Measurements from ENCODE around the gene TRAPPC3L. TPM values are rescaled to one million over a fixed set of nuclear protein-coding genes. Genes with fewer than 3 reads are reported as not detected.

TRAPPC3L gene
- total RNA-seq, 2 donors from 2014 or later, result 3.5 TPM; not detected in 1

GRCh38 chr6:116492331-116493067, 53.0 kb downstream of the TRAPPC3L start:
- no peaks in the 10 kb centered on the region for H3K9me3 ChIP-seq (ENCODE audit: control insufficient read depth, low read length, poor library complexity, severe bottlenecking)
- no peak overlapping the region for H3K27ac Mint-ChIP-seq
- no peaks in the 10 kb centered on the region for H3K4me1 Mint-ChIP-seq
- no peak overlapping the region for H3K4me3 Mint-ChIP-seq
- ATAC-seq (no peak), DNase-seq (no peak)
- peaks cover 10% of the 10 kb centered on the region for H3K36me3 Mint-ChIP-seq (ENCODE audit: low read depth)
- H3K27me3 Mint-ChIP-seq, result peaks cover 11% of the 10 kb centered on the region

GRCh38 chr6:116491610-116492330, 53.7 kb downstream of the TRAPPC3L start:
- H3K9me3 ChIP-seq (ENCODE audit: control insufficient read depth, low read length, poor library complexity, severe bottlenecking), result no peaks in the 10 kb centered on the region
- no peak overlapping the region for H3K4me3 Mint-ChIP-seq
- no peaks in the 10 kb centered on the region for H3K4me1 Mint-ChIP-seq
- H3K27ac Mint-ChIP-seq, result no peak overlapping the region
- DNase-seq (no peak), ATAC-seq (no peak)
- peaks cover 10% of the 10 kb centered on the region for H3K36me3 Mint-ChIP-seq (ENCODE audit: low read depth)
- H3K27me3 Mint-ChIP-seq, result peaks cover 14% of the 10 kb centered on the region

GRCh38 chr6:116485559-116486184, 59.8 kb downstream of the TRAPPC3L start:
- Mint-ChIP-seq H3K27me3 (peaks cover 36% of the 10 kb centered on the region), H3K27ac (no peak overlapping the region), H3K4me3 (no peak overlapping the region), H3K4me1 (no peaks in the 10 kb centered on the region), H3K36me3 (ENCODE audit: low read depth) (peaks cover 13% of the 10 kb centered on the region)
- no peaks in the 10 kb centered on the region for H3K9me3 ChIP-seq (ENCODE audit: control insufficient read depth, low read length, poor library complexity, severe bottlenecking)
- DNase-seq (no peak), ATAC-seq (no peak)

GRCh38 chr6:116483616-116484015, 61.9 kb downstream of the TRAPPC3L start:
- Mint-ChIP-seq H3K4me3 (no peak overlapping the region), H3K27ac (no peak overlapping the region), H3K36me3 (ENCODE audit: low read depth) (peaks cover 7% of the 10 kb centered on the region), H3K4me1 (no peaks in the 10 kb centered on the region), H3K27me3 (peaks cover 40% of the 10 kb centered on the region)
- DNase-seq (no peak), ATAC-seq (no peak)
- no peaks in the 10 kb centered on the region for H3K9me3 ChIP-seq (ENCODE audit: control insufficient read depth, low read length, poor library complexity, severe bottlenecking)

GRCh38 chr6:116482780-116483179, 62.7 kb downstream of the TRAPPC3L start:
- ATAC-seq (no peak), DNase-seq (no peak)
- H3K4me1 Mint-ChIP-seq, result no peaks in the 10 kb centered on the region
- no peak overlapping the region for H3K27ac Mint-ChIP-seq
- H3K27me3 Mint-ChIP-seq, result peaks cover 39% of the 10 kb centered on the region
- no peaks in the 10 kb centered on the region for H3K9me3 ChIP-seq (ENCODE audit: control insufficient read depth, low read length, poor library complexity, severe bottlenecking)
- peaks cover 7% of the 10 kb centered on the region for H3K36me3 Mint-ChIP-seq (ENCODE audit: low read depth)
- H3K4me3 Mint-ChIP-seq, result no peak overlapping the region

- DNase-seq, result no peak
- peak overlapping the region; percentile 95 for H3K27ac Mint-ChIP-seq
Observed at GRCh38 chr6:116476002-116476678, 69.3 kb downstream of the TRAPPC3L start.

GRCh38 chr6:116475141-116475540, 70.3 kb downstream of the TRAPPC3L start:
- Mint-ChIP-seq H3K27ac (peak overlapping the region; percentile 95), H3K36me3 (ENCODE audit: low read depth) (no peaks in the 10 kb centered on the region), H3K27me3 (peaks cover 11% of the 10 kb centered on the region), H3K4me1 (peaks cover 21% of the 10 kb centered on the region), H3K4me3 (peak overlapping the region; percentile 86)
- ATAC-seq (no peak), DNase-seq (no peak)
- no peaks in the 10 kb centered on the region for H3K9me3 ChIP-seq (ENCODE audit: control insufficient read depth, low read length, poor library complexity, severe bottlenecking)

More at GRCh38 chr6:116476002-116476678, 69.3 kb downstream of the TRAPPC3L start:
- ATAC-seq, result peak; percentile 93
- Mint-ChIP-seq H3K4me1 (peaks cover 21% of the 10 kb centered on the region), H3K27me3 (peaks cover 13% of the 10 kb centered on the region), H3K4me3 (peak overlapping the region; percentile 86), H3K36me3 (ENCODE audit: low read depth) (no peaks in the 10 kb centered on the region)
- no peaks in the 10 kb centered on the region for H3K9me3 ChIP-seq (ENCODE audit: control insufficient read depth, low read length, poor library complexity, severe bottlenecking)

GRCh38 chr6:116472706-116473105, 72.8 kb downstream of the TRAPPC3L start:
- ATAC-seq, result no peak

GRCh38 chr6:116471531-116471930, 74.0 kb downstream of the TRAPPC3L start:
- H3K9me3 ChIP-seq (ENCODE audit: control insufficient read depth, low read length, poor library complexity, severe bottlenecking), result no peaks in the 10 kb centered on the region
- peaks cover 11% of the 10 kb centered on the region for H3K27me3 Mint-ChIP-seq
- H3K4me3 Mint-ChIP-seq, result no peak overlapping the region
- ATAC-seq (no peak), DNase-seq (no peak)
- H3K27ac Mint-ChIP-seq, result no peak overlapping the region
- H3K4me1 Mint-ChIP-seq, result peaks cover 24% of the 10 kb centered on the region
- H3K36me3 Mint-ChIP-seq (ENCODE audit: low read depth), result no peaks in the 10 kb centered on the region

More at GRCh38 chr6:116472706-116473105, 72.8 kb downstream of the TRAPPC3L start:
- no peak overlapping the region for H3K4me3 Mint-ChIP-seq
- H3K27me3 Mint-ChIP-seq, result peaks cover 11% of the 10 kb centered on the region
- no peaks in the 10 kb centered on the region for H3K36me3 Mint-ChIP-seq (ENCODE audit: low read depth)
- no peak overlapping the region for H3K27ac Mint-ChIP-seq
- peaks cover 21% of the 10 kb centered on the region for H3K4me1 Mint-ChIP-seq
- H3K9me3 ChIP-seq (ENCODE audit: control insufficient read depth, low read length, poor library complexity, severe bottlenecking), result no peaks in the 10 kb centered on the region
- no peak for DNase-seq

- ATAC-seq (no peak), DNase-seq (no peak)
- peaks cover 17% of the 10 kb centered on the region for H3K4me1 Mint-ChIP-seq
- H3K27ac Mint-ChIP-seq, result no peak overlapping the region
- H3K4me3 Mint-ChIP-seq, result no peak overlapping the region
- H3K9me3 ChIP-seq (ENCODE audit: control insufficient read depth, low read length, poor library complexity, severe bottlenecking), result no peaks in the 10 kb centered on the region
- H3K27me3 Mint-ChIP-seq, result peaks cover 17% of the 10 kb centered on the region
- peaks cover 4% of the 10 kb centered on the region for H3K36me3 Mint-ChIP-seq (ENCODE audit: low read depth)
Observed at GRCh38 chr6:116468293-116468692, 77.2 kb downstream of the TRAPPC3L start.

- H3K36me3 Mint-ChIP-seq (ENCODE audit: low read depth), result peaks cover 4% of the 10 kb centered on the region
- H3K9me3 ChIP-seq (ENCODE audit: control insufficient read depth, low read length, poor library complexity, severe bottlenecking), result no peaks in the 10 kb centered on the region
- peaks cover 16% of the 10 kb centered on the region for H3K27me3 Mint-ChIP-seq
- DNase-seq (no peak), ATAC-seq (peak; percentile 64)
- H3K4me1 Mint-ChIP-seq, result peaks cover 19% of the 10 kb centered on the region
- H3K27ac Mint-ChIP-seq, result no peak overlapping the region
- H3K4me3 Mint-ChIP-seq, result no peak overlapping the region
Observed at GRCh38 chr6:116467514-116467913, 78.0 kb downstream of the TRAPPC3L start.

- Mint-ChIP-seq H3K27ac (no peak overlapping the region), H3K36me3 (ENCODE audit: low read depth) (peaks cover 4% of the 10 kb centered on the region), H3K4me3 (no peak overlapping the region), H3K27me3 (peaks cover 15% of the 10 kb centered on the region), H3K4me1 (peaks cover 21% of the 10 kb centered on the region)
- DNase-seq, result no peak
- H3K9me3 ChIP-seq (ENCODE audit: control insufficient read depth, low read length, poor library complexity, severe bottlenecking), result no peaks in the 10 kb centered on the region
- no peak for ATAC-seq
Observed at GRCh38 chr6:116467096-116467495, 78.4 kb downstream of the TRAPPC3L start.

GRCh38 chr6:116465246-116465645, 80.2 kb downstream of the TRAPPC3L start:
- H3K9me3 ChIP-seq (ENCODE audit: control insufficient read depth, low read length, poor library complexity, severe bottlenecking), result no peaks in the 10 kb centered on the region
- DNase-seq, result no peak
- peak overlapping the region; percentile 83 for H3K27ac Mint-ChIP-seq
- H3K36me3 Mint-ChIP-seq (ENCODE audit: low read depth), result peaks cover 4% of the 10 kb centered on the region
- peaks cover 31% of the 10 kb centered on the region for H3K4me1 Mint-ChIP-seq
- peaks cover 17% of the 10 kb centered on the region for H3K27me3 Mint-ChIP-seq
- ATAC-seq, result peak; percentile 13
- no peak overlapping the region for H3K4me3 Mint-ChIP-seq
